GM06990 (cell line): ENCODE data around the gene CCDC169.

Experiments used
- DNase-seq: peaks from one replicate; pipeline ENCODE4 v3.0.0-alpha.2; 2011; ENCODE audit not compliant: insufficient read length; ENCODE audit errors: extremely low read depth
- H3K27me3 ChIP-seq: replicated peaks from 2 replicates; pipeline ENCODE4 v1.6.0; 2011; ENCODE audit warnings: low read length; ENCODE audit not compliant: control insufficient read depth, insufficient read depth
- H3K36me3 ChIP-seq: 2 replicates; pipeline ENCODE4 v1.5.1; 2011; ENCODE audit warnings: low read length; ENCODE audit not compliant: control insufficient read depth, insufficient read depth
- H3K4me3 ChIP-seq: replicated peaks from 2 replicates; pipeline ENCODE4 v1.5.1; 2011; ENCODE audit warnings: low read depth, mild to moderate bottlenecking, control low read depth, low read length
- CTCF ChIP-seq: IDR thresholded peaks from 2 replicates; pipeline ENCODE4 v1.5.1; 2011; ENCODE audit warnings: low read length, control low read depth, mild to moderate bottlenecking, inconsistent platforms; ENCODE audit not compliant: insufficient read depth, poor library complexity, severe bottlenecking

The CCDC169 gene

GRCh38 chr13:36259361-36260137, 38.1 kb downstream of the CCDC169 start:
- H3K4me3 ChIP-seq = no peak overlapping the region
- no peak for TF ChIP-seq CTCF
- no peaks in the 10 kb centered on the region for H3K27me3 ChIP-seq
- H3K36me3 ChIP-seq = no peaks in the 10 kb centered on the region
- no peak for DNase-seq

- no peak for TF ChIP-seq CTCF
- H3K4me3 ChIP-seq = no peak overlapping the region
- H3K36me3 ChIP-seq = no peaks in the 10 kb centered on the region
- no peaks in the 10 kb centered on the region for H3K27me3 ChIP-seq
- DNase-seq = no peak
Measured at GRCh38 chr13:36258831-36259230, 38.8 kb downstream of the CCDC169 start.

- Histone ChIP-seq H3K36me3 (no peaks in the 10 kb centered on the region), H3K4me3 (no peak overlapping the region), H3K27me3 (no peaks in the 10 kb centered on the region)
- no peak for TF ChIP-seq CTCF
- no peak for DNase-seq
Measured at GRCh38 chr13:36251526-36251925, 46.1 kb downstream of the CCDC169 start.

- no peak for TF ChIP-seq CTCF
- H3K27me3 ChIP-seq = no peaks in the 10 kb centered on the region
- no peaks in the 10 kb centered on the region for H3K36me3 ChIP-seq
- DNase-seq = no peak
- no peak overlapping the region for H3K4me3 ChIP-seq
Measured at GRCh38 chr13:36251017-36251416, 46.6 kb downstream of the CCDC169 start.

- DNase-seq = no peak
- no peaks in the 10 kb centered on the region for H3K27me3 ChIP-seq
- no peak for TF ChIP-seq CTCF
- H3K36me3 ChIP-seq = no peaks in the 10 kb centered on the region
- no peak overlapping the region for H3K4me3 ChIP-seq
Measured at GRCh38 chr13:36248700-36249099, 48.9 kb downstream of the CCDC169 start.

GRCh38 chr13:36244990-36245389, 52.6 kb downstream of the CCDC169 start:
- Histone ChIP-seq H3K27me3 (no peaks in the 10 kb centered on the region), H3K4me3 (no peak overlapping the region), H3K36me3 (no peaks in the 10 kb centered on the region)
- TF ChIP-seq CTCF = no peak
- no peak for DNase-seq
